SIG-M5 treated with dmso at 0.1 percent for 504 hours (cell line): Measurements from ENCODE around the gene APBA3.
"Not testable (repeated sequence)": the region's sequence is repeated elsewhere in the genome, so short reads cannot be mapped to it uniquely, and the experiment has no call there.

ENCODE experiments used
- DNase-seq: peaks from one replicate; lab custom pipeline; 2025; ENCODE audit not compliant: unreplicated experiment; lab: John Stamatoyannopoulos, UW

The APBA3 gene

GRCh38 chr19:3771906-3772455, 10.5 kb upstream of the APBA3 start, which contains the start of gene RAX2:
Gene RAX2, minus strand, starts transcription at chr19:3772228. Its CDS starts 486 bp downstream, at chr19:3771742.
- DNase-seq = no peak

- DNase-seq = no peak
Measured at GRCh38 chr19:3771000-3771905, 9.8 kb upstream of the APBA3 start.

GRCh38 chr19:3770136-3770999, 8.9 kb upstream of the APBA3 start:
- DNase-seq = no peak

DNA sequence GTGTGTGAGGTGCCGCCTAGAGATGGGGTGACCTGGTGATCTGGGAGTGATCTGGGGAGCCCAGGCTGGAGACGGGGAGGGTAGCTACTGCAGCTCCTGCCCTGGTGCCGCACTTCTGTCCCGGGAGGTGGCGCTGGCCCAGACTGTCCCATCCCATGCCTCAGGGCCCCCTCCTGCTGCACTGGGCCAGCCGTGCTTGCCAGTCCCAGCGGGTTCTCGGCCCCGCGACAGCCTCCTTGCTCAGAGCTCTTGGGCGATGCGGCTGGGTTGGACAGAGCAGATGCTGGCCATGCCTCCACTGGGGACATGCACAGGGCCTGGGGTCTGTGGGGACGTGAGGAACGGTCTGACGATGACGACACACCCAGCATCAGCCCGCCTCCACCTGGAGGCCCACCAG, 8.0 kb upstream of the APBA3 start:
- DNase-seq = no peak

DNA sequence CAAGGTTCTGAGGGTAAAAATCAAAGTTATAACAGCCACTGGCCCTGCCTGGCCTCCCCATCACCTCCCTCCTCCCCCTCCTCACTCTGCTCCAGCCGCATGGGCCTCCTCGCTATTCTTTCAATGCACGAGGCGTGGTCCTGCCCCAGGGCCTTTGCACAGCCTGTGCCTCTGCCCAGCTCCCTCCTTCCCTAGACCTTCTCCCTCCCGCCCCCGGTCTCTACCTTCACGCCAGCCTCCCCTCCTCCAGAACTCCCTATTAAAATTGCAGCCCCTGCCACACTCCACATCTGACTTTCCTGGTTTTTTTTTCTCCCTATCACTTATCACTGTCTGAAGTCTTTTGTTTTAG, 7.2 kb upstream of the APBA3 start:
- DNase-seq = no peak

- DNase-seq = no peak
Measured at GRCh38 chr19:3768015-3768747, 6.7 kb upstream of the APBA3 start.

DNA sequence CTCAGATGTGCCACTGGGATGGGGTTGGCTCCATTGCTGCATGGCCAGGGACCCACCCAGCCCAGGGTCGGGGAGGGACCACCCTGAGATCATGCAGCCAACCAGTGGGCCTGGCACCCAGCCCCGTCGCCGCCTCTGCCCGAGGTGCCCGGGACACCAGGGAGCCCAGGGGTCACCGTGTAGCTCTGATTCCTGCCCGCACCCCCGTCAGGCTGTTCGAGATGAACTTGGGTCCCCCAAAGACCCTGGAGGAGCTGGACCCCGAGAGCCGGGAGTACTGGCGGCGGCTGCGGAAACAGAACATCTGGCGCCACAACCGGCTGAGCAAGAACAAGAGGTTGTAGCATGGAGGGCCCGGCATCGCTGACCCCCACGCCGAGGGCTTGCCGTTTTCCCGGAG, 5.6 kb upstream of the APBA3 start:
- no peak for DNase-seq

DNA sequence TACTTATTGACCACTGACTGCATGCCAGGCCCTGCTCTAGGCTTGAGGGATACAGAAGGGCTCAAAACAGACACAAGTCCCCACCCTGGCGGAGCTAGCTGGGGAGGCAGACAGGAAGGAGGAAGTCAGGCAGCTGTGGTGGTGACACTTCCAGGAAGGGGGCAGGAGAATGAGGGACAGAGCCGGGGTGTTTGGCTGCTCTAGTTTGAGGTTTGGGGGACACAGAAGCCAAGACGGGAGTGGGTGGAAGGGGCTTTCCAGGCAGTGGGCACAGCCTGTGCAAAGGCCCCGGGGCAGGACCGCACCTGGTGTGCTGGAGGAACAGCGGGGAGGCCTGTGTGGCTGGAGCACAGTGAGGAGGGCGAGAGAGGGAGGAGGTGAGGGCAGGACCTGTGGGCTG, 5.0 kb upstream of the APBA3 start:
- DNase-seq = no peak

DNA sequence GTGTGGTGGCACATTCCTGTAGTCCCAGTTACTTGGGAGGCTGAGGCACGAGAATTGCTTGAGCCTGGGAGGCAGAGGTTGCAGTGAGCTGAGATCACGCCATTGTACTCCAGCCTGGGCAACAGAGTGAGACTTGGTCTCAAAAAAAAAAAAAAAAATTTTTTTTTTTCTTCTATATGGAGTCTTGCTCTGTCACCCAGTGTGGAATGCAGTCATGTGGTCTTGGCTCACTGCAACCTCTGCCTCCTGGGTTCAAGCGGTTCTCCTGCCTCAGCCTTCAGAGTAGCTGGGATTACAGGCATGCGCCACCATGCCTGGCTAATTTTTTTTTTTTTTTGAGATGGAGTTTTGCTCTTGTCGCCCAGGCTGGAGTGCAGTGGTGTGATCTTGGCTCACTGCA, 4.3 kb upstream of the APBA3 start:
- DNase-seq = not testable (repeated sequence)

GRCh38 chr19:3765121-3765520, 3.6 kb upstream of the APBA3 start:
- no peak for DNase-seq

- DNase-seq = peak; percentile 99
Measured at GRCh38 chr19:3762501-3763459, 1.3 kb upstream of the APBA3 start, which contains the start of gene MRPL54. Gene MRPL54, plus strand, starts transcription at chr19:3762682. Its CDS starts 19 bp downstream, at chr19:3762701.

DNA sequence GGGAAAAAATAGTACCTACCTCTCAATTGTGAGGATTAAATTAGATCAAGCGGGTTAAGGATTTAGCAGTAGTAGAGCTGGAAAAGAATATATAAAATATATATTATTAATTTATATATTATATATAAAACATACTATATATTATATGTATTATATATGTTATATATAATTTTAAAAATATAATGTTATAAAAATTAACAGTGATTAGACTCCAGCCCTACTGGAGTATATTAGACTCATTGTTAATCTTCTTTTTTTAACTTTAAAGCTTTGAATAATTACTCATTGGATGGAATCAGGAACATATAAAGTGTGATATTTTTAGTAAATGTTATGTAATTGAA, 610 bp upstream of the APBA3 start:
- DNase-seq = no peak

DNA sequence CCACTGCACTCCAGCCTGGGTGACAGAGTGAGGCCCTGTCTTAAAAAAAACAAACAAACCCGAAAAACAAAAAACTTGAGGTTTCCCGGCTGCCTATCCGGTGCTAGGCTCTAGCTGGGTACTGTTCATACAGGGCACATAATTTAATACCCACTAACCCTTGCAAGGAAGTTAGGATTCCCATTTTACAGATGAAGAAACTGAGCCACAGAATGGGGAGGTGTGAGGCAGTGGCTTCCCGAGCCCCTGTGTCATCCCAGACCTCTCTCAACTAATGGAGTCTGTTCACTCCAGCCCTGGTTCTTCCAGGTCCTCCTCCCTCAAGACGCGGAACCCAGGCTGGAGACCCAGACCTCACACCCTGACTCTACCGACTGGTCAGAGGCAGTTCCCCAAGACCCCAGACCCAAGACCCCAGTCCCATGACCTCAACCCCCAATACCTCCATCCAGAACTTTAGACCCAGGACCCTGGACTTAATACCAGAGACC, 576 bp downstream of the APBA3 start:
- DNase-seq = no peak

GRCh38 chr19:3759482-3760254, 1.8 kb downstream of the APBA3 start:
- DNase-seq = no peak

DNA sequence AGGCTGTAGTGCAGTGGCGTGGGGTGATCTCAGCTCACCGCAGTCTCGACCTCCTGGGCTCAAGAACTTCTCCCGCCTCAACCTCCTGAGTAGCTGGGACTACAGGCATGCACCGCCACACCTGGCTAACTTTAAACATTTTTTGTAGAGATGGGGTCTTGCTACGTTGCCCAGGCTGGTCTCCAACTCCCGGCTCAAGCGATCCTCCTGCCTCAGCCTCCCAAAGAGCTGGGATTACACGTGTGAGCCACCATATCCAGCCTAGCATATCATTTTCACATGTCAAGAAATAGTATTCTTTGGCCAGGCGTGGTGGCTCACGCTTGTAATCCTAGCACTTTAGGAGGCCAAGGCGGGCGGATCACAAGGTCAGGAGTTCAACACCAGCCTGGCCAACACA, 3.2 kb downstream of the APBA3 start:
- not testable (repeated sequence) for DNase-seq

DNA sequence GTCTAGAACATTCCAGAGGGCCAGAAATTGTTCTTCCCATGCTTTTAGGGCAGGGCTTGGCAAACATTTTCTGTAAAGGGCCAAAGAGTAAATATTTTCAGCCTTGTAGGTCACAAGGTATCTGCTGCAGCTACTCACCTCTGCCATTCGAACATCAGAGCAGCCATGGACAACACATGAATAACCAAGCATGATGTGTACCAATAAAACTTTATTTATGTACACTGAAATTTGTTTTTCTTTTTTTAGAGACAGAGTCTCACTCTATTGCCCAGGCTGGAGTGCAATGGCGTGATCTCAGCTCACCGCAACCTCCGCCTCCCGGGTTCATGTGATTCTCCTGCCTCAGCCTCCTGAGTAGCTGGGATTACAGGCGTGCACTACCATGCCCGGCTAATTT, 3.8 kb downstream of the APBA3 start:
- DNase-seq = not testable (repeated sequence)

- no peak for DNase-seq
Measured at GRCh38 chr19:3753631-3754410, 7.7 kb downstream of the APBA3 start.

- DNase-seq = no peak
Measured at GRCh38 chr19:3752492-3752891, 9.0 kb downstream of the APBA3 start.
